Mononuclear cell (primary cell): Measurements from ENCODE around the gene SYTL3. TPM values are rescaled to one million over a fixed set of nuclear protein-coding genes. Genes with fewer than 3 reads are reported as not detected.

Experiments used
- H3K27me3 ChIP-seq: 2 replicates; pipeline ENCODE4 v1.6.0; 2011; ENCODE audit warnings: low read length, control low read depth; ENCODE audit not compliant: insufficient read depth
- H3K4me1 ChIP-seq: 2 replicates; pipeline ENCODE4 v1.5.1; 2011; ENCODE audit warnings: mild to moderate bottlenecking, low read length, control low read depth; ENCODE audit not compliant: insufficient read depth
- H3K4me3 ChIP-seq: 2 replicates; pipeline ENCODE4 v1.5.1; 2011; ENCODE audit warnings: mild to moderate bottlenecking, low read length, moderate library complexity
- H3K9me3 ChIP-seq: 2 replicates; pipeline ENCODE4 v1.5.1; 2011; ENCODE audit warnings: low read depth, mild to moderate bottlenecking, control low read depth, low read length
- total RNA-seq: library from RNA; depleted of rRNA; stranded (reverse); fragments of >200 nt; gene quantifications from one replicate; pipeline ENCODE4 v1.2.3, GENCODE V29; 2012

SYTL3 gene
- total RNA-seq, 1 donor = 35.7 TPM

DNA sequence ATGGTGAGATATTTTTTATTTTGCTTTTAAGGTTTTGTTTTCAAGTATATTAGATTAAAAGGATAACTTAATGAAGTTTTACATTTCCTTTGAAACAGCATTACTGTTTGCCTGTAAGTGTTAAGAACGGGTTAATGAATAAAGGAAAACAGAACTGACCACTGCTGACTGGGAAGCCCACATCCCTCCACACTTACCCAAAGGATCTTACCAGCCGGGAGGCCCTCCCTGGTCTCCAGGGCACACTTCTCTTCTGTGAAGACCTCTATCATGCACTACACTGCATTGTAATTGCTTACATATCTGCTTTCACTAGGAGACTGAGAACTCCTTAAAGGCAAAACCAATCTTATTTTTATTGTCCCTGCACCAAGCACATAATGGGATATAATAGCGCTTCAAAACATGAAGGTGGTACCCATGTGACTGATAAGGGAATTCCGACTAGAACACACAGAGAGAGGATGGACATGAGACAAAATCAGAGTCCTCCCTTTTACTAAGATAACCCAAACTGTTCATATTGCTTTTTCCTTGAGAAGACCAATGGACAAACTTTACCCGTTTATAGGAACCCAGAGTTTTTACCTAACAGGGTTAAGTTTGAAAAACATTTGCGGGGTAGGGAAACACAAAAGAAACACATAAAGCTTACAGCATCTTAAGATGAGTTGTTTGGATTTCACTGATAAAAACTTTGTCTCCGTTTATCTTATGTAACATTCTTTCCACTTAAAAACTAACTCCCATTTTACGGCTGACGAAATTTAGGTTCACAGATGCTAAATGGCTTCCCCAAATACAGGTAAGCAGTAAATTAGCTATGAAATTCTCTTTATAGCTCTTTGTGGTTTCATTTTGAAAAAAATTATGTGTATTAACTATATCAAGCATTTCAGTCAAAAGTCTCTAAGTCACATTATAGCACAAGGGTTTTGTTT, 160.6 kb downstream of the SYTL3 start:
- no peaks in the 10 kb centered on the region for H3K27me3 ChIP-seq
- H3K9me3 ChIP-seq = no peaks in the 10 kb centered on the region
- no peak overlapping the region for H3K4me3 ChIP-seq
- peaks cover 83% of the 10 kb centered on the region for H3K4me1 ChIP-seq

DNA sequence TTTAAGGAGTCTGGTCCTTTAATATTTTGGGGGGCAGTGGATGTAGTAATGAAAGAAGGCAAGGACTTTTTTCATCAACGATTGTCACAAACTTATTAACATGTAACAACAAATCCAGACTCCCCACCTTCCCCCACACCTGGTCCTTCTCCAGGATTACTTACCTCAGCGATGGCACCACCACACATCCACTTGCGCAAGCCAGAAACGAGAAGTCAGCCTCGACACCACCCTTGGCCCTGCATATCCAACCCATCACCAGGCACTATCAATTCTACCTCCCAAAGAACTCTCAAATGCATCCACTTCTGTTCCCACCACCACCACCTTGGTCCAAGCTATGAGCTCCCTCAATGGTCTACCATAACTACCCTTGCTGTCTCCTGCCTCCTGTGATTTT, 162.8 kb downstream of the SYTL3 start:
- H3K9me3 ChIP-seq = no peaks in the 10 kb centered on the region
- no peak overlapping the region for H3K4me3 ChIP-seq
- H3K27me3 ChIP-seq = no peaks in the 10 kb centered on the region
- H3K4me1 ChIP-seq = peaks cover 90% of the 10 kb centered on the region

DNA sequence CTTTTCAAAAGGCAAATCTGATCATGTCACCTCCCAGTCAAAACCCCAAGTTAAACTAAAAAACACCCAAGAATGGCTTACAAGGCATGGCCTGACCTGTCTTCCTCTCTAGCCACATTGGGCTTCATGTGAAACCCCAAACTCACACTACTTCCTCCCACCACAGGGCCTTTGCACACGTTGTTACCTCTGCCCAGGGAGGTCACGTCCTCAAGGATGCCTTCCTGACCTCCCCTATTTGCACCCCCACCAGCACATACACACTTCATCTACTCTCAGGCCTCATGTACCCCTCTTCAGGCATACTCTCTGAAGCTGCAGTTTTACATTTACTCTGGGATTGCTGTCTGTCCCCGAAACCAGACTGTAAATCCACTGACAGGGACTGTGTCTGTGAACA, 163.2 kb downstream of the SYTL3 start:
- H3K27me3 ChIP-seq = no peaks in the 10 kb centered on the region
- H3K4me1 ChIP-seq = peaks cover 89% of the 10 kb centered on the region
- H3K4me3 ChIP-seq = no peak overlapping the region
- H3K9me3 ChIP-seq = no peaks in the 10 kb centered on the region

Other genes starting within 250 kb of the SYTL3 start
- gene TMEM181, start 90.0 kb upstream of the SYTL3 start, total RNA-seq = 13.4 TPM
- 96.8 TPM for gene DYNLT1, start 5.3 kb upstream of the SYTL3 start, total RNA-seq
- gene EZR, start 169.3 kb downstream of the SYTL3 start, total RNA-seq = 165 TPM